Choroid plexus epithelial cell (primary cell): ENCODE results near the gene FOXP4.

Experiments used
- DNase-seq: peaks from one replicate; pipeline ENCODE4 v3.0.0-alpha.2; 2010; ENCODE audit warnings: low read depth
- H3K4me3 ChIP-seq: 2 replicates; pipeline ENCODE4 v1.5.1; 2011; ENCODE audit warnings: low read depth, mild to moderate bottlenecking, control low read depth, low read length, moderate library complexity
- CTCF ChIP-seq: conservative IDR thresholded peaks from 2 replicates; pipeline ENCODE4 v1.5.1; 2011; ENCODE audit warnings: low read depth, mild to moderate bottlenecking, control low read depth, inconsistent platforms, low read length, moderate library complexity

The FOXP4 gene

GRCh38 chr6:41583565-41583964 lies 37.4 kb downstream of the FOXP4 start:
- no peak for DNase-seq

GRCh38 chr6:41584205-41584604 lies 38.0 kb downstream of the FOXP4 start:
- no peak for DNase-seq
- TF ChIP-seq CTCF = no peak
- H3K4me3 ChIP-seq = no peak overlapping the region

More at GRCh38 chr6:41583565-41583964, 37.4 kb downstream of the FOXP4 start:
- no peak for TF ChIP-seq CTCF
- H3K4me3 ChIP-seq = no peak overlapping the region

- TF ChIP-seq CTCF = no peak
- no peak overlapping the region for H3K4me3 ChIP-seq
- no peak for DNase-seq
Measured at GRCh38 chr6:41584668-41585205, 38.6 kb downstream of the FOXP4 start.

GRCh38 chr6:41585605-41586004 lies 39.4 kb downstream of the FOXP4 start:
- no peak for DNase-seq

GRCh38 chr6:41586252-41587007 lies 40.2 kb downstream of the FOXP4 start:
- TF ChIP-seq CTCF = no peak
- DNase-seq = no peak
- no peak overlapping the region for H3K4me3 ChIP-seq

More at GRCh38 chr6:41585605-41586004, 39.4 kb downstream of the FOXP4 start:
- no peak for TF ChIP-seq CTCF
- H3K4me3 ChIP-seq = no peak overlapping the region

GRCh38 chr6:41587131-41587879 lies 41.1 kb downstream of the FOXP4 start:
- no peak for TF ChIP-seq CTCF
- DNase-seq = no peak
- H3K4me3 ChIP-seq = no peak overlapping the region
